Left renal pelvis (tissue), 4 donors: ENCODE measurements around the gene SPESP1. TPM values are rescaled to one million over a fixed set of nuclear protein-coding genes. Genes with fewer than 3 reads are reported as not detected.
"Not testable (repeated sequence)": the region's sequence is repeated elsewhere in the genome, so short reads cannot be mapped to it uniquely, and the experiment has no call there.

Experiments used
- DNase-seq, 4 donors: peaks; one replicate each; pipeline ENCODE4 v3.0.0-alpha.2; 2013; ENCODE audit warnings: low read depth in 4 of 4, low spot score in 3 of 4
- polyA plus RNA-seq, 4 donors: library from polyadenylated mRNA; unstranded; fragments of 120-200 nt; gene quantifications; one replicate each; pipeline ENCODE4 v1.2.1, GENCODE V29; 2013; ENCODE audit not compliant: insufficient read length in 4 of 4

The SPESP1 gene
- polyA plus RNA-seq, 4 donors, result 5.6 to 7.7 (median 7.1) TPM

- DNase-seq, result no peak
Observed at GRCh38 chr15:68958597-68958996, 28.3 kb downstream of the SPESP1 start.

DNA sequence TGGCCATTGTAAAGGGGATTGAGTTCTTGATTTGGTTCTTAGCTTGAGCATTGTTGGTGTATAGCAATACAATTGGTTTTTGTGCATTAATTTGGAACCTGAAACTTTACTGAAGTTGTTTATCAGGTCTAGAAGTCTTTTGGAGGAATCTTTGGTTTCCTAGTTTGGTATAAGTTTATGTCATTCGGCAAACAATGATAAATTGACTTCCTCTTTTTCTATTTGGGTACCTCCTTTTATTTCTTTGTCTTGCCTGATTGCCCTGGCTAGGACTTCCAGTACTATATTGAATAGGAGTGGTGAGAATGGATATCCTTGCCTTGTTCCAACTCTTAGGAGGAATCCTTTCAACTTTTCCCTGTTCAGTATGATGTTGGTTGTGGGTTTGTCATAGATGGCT, 32.1 kb downstream of the SPESP1 start:
- no peak for DNase-seq

- DNase-seq, result not testable (repeated sequence)
Observed at GRCh38 chr15:68963719-68964118, 33.4 kb downstream of the SPESP1 start.

GRCh38 chr15:68966996-68967395, 36.7 kb downstream of the SPESP1 start:
- no peak for DNase-seq

DNA sequence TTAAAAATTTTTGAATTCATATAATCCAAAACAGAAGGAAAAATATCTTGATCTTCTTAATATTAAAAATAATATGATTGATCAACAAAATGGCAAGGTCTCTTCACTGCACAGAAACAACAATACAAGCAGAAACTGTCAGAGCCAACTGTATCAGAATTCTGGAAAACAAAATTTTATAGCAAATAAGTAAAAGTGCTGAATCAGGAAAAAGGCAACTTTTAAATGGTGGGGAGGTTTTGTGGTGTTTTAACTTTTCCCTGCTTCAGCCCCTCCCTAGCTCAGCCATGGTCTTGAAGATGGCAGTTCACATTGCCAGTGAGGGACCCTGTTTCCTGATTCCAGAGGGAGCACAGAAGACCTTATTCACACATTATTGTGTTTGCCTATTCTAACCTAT, 37.6 kb downstream of the SPESP1 start:
- DNase-seq, result no peak

DNA sequence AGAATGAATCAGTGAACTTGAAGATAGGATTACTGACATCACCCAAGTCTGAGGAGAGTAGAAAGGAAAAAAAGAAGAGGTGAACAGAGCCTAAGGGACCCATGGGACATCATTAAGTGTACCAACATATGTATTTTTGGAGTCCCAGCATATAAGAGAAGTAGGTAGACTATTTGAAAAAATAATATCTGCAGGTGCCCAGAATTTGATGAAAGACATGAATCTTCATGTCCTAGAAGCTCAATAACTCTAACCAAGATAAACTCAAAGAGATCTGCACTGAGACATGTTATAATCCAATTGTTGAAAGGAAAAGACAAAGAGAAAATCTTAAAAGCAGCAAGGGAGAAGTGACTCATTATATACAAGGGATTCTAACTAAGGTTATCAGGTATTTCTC, 39.0 kb downstream of the SPESP1 start:
- DNase-seq, result no peak

DNA sequence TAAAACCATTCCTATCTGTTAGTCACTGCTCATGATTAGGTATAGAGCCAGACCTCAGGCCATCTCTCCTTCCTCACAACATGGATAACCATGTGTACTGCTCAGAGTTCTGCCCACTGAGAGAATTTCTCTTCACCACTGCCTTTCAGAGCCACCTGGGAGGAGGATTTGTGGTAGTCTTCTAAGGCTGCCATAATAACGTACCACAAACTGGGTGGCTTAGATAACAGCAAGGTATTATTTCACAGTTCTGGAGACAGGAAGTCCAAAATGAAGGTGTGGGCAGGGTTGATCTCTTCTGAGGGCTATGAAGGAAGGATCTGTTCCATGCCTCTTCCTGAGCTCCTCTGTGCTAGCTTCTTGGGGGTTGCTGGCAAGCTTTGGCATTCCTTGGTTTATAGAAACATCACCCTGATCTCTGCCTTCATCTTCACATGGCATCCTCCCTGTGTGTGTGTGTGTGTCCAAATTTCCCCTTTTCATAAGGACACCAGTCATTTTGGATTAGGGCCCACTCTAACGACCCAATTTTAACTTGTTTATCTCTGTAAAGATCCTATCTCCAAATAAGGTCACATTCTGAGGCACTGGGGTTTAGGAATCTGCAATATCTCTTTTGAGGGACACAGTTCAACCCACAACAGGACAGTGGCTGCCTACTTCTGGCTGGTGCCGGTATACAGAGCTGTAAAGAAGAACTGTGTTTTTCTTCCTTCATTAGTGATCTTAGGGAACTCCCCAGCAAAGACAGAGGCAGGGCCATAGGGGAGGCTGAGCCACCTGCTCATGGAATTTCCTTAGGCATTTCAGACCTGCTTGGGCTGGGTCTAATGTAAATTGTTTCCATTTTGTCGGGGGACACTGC, 42.1 kb downstream of the SPESP1 start:
- DNase-seq, result no peak

DNA sequence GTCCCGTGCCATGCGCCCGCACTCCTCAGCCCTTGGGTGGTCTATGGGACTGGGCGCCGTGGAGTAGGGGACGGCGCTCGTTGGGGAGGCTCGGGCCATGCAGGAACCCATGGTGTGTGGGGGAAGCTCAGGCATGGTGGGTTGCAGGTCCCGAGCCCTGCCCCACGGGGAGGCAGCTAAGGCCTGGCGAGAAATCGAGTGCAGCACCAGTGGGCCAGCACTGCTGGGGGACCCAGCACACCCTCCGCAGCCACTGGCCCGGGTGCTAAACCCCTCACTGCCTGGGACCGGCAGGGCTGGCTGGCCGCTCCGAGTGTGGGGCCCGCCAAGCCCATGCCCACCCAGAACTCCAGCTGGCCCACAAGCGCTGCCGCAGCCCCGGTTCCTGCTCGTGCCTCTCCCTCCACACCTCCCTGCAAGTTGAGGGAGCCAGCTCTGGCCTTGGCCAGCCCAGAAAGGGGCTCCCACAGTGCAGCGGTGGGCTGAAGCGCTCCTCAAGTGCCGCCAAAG, 45.4 kb downstream of the SPESP1 start:
- not testable (repeated sequence) for DNase-seq

DNA sequence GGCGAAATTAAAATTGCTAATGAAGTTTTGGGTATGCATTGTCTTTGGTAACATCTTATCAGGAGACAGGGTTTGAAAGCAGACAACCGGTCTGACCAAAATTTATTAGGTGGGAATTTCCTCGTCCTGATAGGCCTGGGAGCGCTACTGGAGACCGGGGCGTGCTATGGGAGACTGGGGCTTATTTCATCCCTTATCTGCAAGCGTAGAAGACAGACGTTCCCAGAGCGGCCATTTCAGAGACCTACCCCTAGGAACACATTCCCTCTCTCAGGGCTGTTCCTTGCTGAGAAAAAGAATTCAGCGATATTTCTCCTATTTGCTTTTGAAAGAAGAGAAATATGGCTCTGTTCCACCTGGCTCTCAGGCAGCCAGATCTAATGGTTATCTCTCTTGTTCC, 47.1 kb downstream of the SPESP1 start:
- not testable (repeated sequence) for DNase-seq

DNA sequence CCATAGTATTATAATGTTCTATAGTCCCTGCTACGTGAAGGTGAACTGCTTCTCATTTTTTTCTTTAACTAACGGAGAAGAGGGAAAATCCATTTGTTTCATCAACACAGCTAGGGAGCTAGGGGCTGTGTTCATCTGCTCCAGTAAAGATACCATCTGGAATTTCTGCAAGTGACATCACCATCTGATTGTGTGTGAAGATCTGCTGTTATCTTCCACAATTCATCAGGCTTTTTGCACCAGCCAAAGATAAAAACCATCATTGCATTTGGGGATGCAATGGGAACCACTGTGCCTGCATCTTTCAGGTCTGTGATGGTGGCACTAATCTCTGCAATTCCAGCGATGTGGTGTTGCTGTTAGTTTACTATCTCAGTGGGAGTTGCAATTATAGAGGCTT, 48.7 kb downstream of the SPESP1 start:
- no peak for DNase-seq

DNA sequence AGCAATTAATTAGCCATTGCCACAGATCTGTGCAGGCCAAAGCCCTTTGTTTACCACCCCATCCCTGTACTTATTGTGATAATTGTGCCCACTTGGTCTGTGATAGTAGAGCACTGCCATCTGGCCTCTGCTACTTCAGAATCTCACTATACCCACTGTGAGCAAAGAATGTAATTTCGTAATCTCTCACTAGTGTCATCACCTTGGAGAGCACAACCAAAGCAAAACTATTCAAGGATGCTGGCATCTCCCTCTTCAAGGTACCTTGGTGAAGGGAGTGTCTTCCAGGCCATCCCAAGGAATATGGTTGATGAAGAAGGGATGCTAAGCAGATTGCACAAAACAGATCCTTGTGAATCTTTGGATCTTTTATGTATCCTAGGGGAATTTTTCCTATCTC, 49.5 kb downstream of the SPESP1 start:
- no peak for DNase-seq

DNA sequence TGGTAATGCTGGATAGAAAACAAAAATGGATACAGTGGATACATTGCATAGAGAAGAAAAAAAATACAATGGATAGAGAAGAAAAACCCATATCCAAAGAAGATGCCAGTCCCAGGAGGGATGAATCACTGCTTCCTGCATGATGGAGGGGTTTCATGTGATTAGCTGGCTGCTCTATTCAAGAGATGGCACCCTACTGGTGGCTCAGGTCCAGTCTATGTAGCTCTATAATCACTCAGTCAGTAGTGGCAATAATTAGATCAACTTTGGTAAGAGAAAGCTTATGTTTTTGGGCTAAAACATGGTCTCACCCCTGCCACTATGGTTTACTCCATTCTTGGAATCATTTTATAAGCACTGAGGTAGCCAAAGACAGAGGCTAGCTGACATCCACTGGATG, 50.5 kb downstream of the SPESP1 start:
- DNase-seq, result no peak

DNA sequence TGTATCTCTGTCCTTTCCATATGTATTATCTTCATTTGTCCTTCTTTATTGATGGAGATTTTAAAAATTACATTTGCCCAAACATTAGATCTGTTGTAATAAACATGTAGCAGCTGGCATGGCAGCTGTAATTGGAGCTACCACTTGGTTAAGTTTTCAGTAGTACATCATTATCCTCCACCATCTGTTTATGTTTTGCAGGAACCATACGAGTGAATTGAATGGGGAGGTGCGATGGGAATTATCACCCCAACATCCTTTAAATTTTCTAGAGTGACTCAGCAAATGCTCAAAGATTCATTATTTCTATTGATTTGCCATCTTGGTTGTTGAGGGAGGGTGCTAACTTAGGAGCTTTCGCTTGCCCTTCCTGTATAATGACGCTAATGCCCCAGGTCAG, 51.6 kb downstream of the SPESP1 start:
- DNase-seq, result no peak

- no peak for DNase-seq
Observed at GRCh38 chr15:68982976-68983563, 52.7 kb downstream of the SPESP1 start.

DNA sequence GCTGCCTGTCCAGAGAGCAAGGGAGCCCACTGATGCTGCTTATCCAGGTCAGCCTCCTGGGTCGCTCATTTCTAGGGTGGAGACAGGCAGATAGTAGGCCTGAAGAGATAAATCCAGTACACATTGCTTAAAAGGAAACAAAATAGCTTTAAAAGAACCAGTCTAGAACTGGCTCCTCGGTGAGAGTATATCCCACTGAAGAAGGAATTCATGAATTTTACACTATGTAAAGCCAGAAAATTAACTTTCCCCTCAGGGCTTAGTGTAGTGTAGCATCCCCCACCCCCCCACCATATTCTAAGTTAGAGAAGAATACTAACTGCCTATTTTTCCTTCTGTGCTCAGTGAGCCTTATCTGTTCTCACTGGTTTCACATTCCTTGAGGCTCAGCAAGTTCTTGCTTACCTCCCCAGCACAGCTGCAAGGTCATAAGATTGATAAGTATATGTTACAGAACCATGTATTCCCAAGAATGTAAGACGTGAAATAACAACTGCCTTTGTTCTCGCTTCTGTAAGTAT, 53.7 kb downstream of the SPESP1 start:
- peak in 2 of 4 donors; percentile 25 to 26 for DNase-seq

DNA sequence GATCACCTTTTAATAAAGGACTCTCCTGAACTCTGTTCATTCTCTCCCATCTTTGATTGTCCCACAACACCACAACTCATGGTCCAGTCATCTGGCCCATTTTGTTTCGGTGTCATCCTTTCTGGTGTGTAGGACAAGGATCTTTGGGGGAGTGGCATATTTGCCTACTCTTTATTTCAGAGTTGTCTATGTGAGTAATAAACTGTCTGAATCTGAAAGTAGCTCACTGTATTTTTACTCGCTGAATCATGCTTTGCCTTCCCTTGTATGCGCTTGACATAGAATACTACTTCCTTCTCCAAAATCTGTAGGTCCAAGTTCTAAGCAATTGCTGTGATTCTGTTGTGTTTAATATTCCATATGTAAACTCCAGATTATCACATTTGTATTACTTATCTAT, 54.3 kb downstream of the SPESP1 start:
- no peak for DNase-seq

GRCh38 chr15:68985361-68985891, 55.1 kb downstream of the SPESP1 start:
- no peak for DNase-seq

GRCh38 chr15:68986322-68986721, 56.0 kb downstream of the SPESP1 start:
- no peak for DNase-seq

GRCh38 chr15:68987120-68987519, 56.8 kb downstream of the SPESP1 start:
- no peak for DNase-seq

GRCh38 chr15:68987676-68988075, 57.4 kb downstream of the SPESP1 start:
- DNase-seq, result no peak

DNA sequence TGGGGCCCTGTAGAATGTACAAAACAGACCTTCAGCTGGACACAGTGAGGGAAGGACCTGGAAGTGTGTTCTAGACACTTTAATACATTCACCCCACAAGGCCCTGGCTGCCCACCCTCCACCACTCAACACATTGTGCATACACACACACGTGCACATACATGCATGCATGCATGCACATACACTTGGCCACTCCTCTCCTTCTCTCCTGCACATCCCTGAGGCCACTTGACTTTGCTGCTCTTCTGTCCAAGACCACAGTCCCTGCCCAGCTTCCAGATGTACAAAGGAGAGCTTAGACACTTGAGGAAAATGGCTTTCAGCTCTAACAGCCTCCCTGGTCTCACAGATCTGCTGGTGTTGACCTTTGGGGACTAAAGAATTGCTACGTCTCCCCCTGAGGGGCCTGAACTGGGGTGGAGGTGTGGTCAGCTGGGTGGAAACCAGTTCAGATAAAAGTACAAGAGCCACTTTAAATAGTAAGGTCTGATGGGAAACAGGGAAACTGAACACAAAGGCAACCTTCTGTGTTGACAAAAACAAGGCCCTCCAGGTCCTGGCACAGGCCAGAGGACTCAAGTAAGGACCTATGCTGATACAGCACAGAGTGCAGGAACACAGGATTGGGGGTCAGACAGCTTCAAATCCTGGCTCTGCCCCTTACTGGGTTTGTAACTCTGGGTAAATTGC, 59.4 kb downstream of the SPESP1 start:
- no peak for DNase-seq
